H9 (cell line): ENCODE data around the gene CAMK1. TPM values are rescaled to one million over a fixed set of nuclear protein-coding genes. Genes with fewer than 3 reads are reported as not detected.
A peak's percentile ranks its signal among the peaks of the same experiment; 100 is the strongest.

Source experiments
- DNase-seq: peaks from one replicate; pipeline ENCODE4 v3.0.0-alpha.2; 2017
- H2AFZ ChIP-seq: one replicate; pipeline ENCODE4 v1.6.1; 2013; ENCODE audit warnings: mild to moderate bottlenecking, low read length, control low read depth, moderate library complexity
- H2AK5ac ChIP-seq: 2 replicates; pipeline ENCODE4 v1.6.1; 2013; ENCODE audit warnings: low read length, control low read depth, mixed read lengths; ENCODE audit not compliant: insufficient read length
- H2BK120ac ChIP-seq: one replicate; pipeline ENCODE4 v1.6.1; 2013; ENCODE audit warnings: low read depth, mild to moderate bottlenecking, low read length, control low read depth, inconsistent platforms; ENCODE audit not compliant: poor library complexity, severe bottlenecking
- H2BK12ac ChIP-seq: 2 replicates; pipeline ENCODE4 v1.6.1; 2013; ENCODE audit warnings: low read length, control low read depth, mixed read lengths, low read depth; ENCODE audit not compliant: insufficient read length
- H2BK15ac ChIP-seq: 2 replicates; pipeline ENCODE4 v1.6.1; 2013; ENCODE audit warnings: low read depth, low read length, control low read depth
- H2BK20ac ChIP-seq: one replicate; pipeline ENCODE4 v1.6.1; 2013; ENCODE audit warnings: low read depth, mild to moderate bottlenecking, low read length, control low read depth, inconsistent platforms; ENCODE audit not compliant: poor library complexity, severe bottlenecking
- H2BK5ac ChIP-seq: 2 replicates; pipeline ENCODE4 v1.6.1; 2013; ENCODE audit warnings: low read length, control low read depth, mixed read lengths; ENCODE audit not compliant: insufficient read length
- H3K14ac ChIP-seq: 2 replicates; pipeline ENCODE4 v1.6.1; 2013; ENCODE audit warnings: low read length, control low read depth; ENCODE audit not compliant: insufficient read depth
- H3K18ac ChIP-seq: 2 replicates; pipeline ENCODE4 v1.6.1; 2013; ENCODE audit warnings: low read depth, mild to moderate bottlenecking, mixed read lengths, low read length, control low read depth; ENCODE audit not compliant: insufficient read length
- H3K23ac ChIP-seq: 2 replicates; pipeline ENCODE4 v1.6.1; 2013; ENCODE audit warnings: low read length, control low read depth, mixed read lengths, low read depth; ENCODE audit not compliant: insufficient read length
- H3K23me2 ChIP-seq: 2 replicates; pipeline ENCODE4 v1.6.1; 2013; ENCODE audit warnings: low read depth, mild to moderate bottlenecking, mixed read lengths, low read length, control low read depth; ENCODE audit not compliant: insufficient read length, poor library complexity, severe bottlenecking
- H3K27ac ChIP-seq: 2 replicates; pipeline ENCODE4 v1.5.1; 2013; ENCODE audit warnings: low read length, control low read depth, mixed read lengths, low read depth; ENCODE audit not compliant: insufficient read length
- H3K27me3 ChIP-seq: 2 replicates; pipeline ENCODE4 v1.6.1; 2013; ENCODE audit warnings: low read length, control low read depth, inconsistent platforms; ENCODE audit not compliant: insufficient read depth
- H3K4ac ChIP-seq: 2 replicates; pipeline ENCODE4 v1.6.1; 2013; ENCODE audit warnings: low read depth, mild to moderate bottlenecking, control low read depth, inconsistent platforms, low read length, moderate library complexity
- H3K4me1 ChIP-seq: 2 replicates; pipeline ENCODE4 v1.6.1; 2013; ENCODE audit warnings: low read length, control low read depth, inconsistent platforms; ENCODE audit not compliant: insufficient read depth
- H3K4me2 ChIP-seq: 2 replicates; pipeline ENCODE4 v1.6.1; 2013; ENCODE audit warnings: low read length, control low read depth, mixed read lengths; ENCODE audit not compliant: insufficient read length, insufficient read depth
- H3K56ac ChIP-seq: 2 replicates; pipeline ENCODE4 v1.6.1; 2013; ENCODE audit warnings: low read depth, mild to moderate bottlenecking, mixed read lengths, low read length, control low read depth; ENCODE audit not compliant: insufficient read length
- H3K79me1 ChIP-seq: 2 replicates; pipeline ENCODE4 v1.6.1; 2013; ENCODE audit warnings: low read depth, mild to moderate bottlenecking, moderate library complexity, low read length, control low read depth, inconsistent platforms; ENCODE audit not compliant: insufficient read depth, poor library complexity, severe bottlenecking
- H3K79me2 ChIP-seq: 2 replicates; pipeline ENCODE4 v1.6.1; 2013; ENCODE audit warnings: low read length, control low read depth, inconsistent platforms; ENCODE audit not compliant: insufficient read depth
- H3K9ac ChIP-seq: 2 replicates; pipeline ENCODE4 v1.6.1; 2013; ENCODE audit warnings: low read length, control low read depth, mixed read lengths; ENCODE audit not compliant: insufficient read length; ENCODE audit errors: extremely low read depth
- H3K9me3 ChIP-seq: one replicate; pipeline ENCODE4 v1.6.1; 2013; ENCODE audit warnings: low read depth, low read length, inconsistent platforms; ENCODE audit not compliant: control insufficient read depth
- H3T11ph ChIP-seq: one replicate; pipeline ENCODE4 v1.6.1; 2013; ENCODE audit warnings: mild to moderate bottlenecking, low read length, control low read depth, inconsistent platforms
- H4K20me1 ChIP-seq: one replicate; pipeline ENCODE4 v1.6.1; 2013; ENCODE audit not compliant: control insufficient read depth, insufficient read length, insufficient read depth
- H4K5ac ChIP-seq: 2 replicates; pipeline ENCODE4 v1.6.1; 2013; ENCODE audit warnings: low read depth, mild to moderate bottlenecking, mixed read lengths, low read length, control low read depth; ENCODE audit not compliant: insufficient read length
- H4K8ac ChIP-seq: replicated peaks from 2 replicates; pipeline ENCODE4 v1.6.1; 2013; ENCODE audit warnings: low read length, control low read depth, mixed read lengths, low read depth; ENCODE audit not compliant: insufficient read length
- H4K91ac ChIP-seq: 2 replicates; pipeline ENCODE4 v1.6.1; 2013; ENCODE audit warnings: low read depth, mild to moderate bottlenecking, moderate library complexity, mixed read lengths, low read length, control low read depth; ENCODE audit not compliant: insufficient read length
- H3K27ac Mint-ChIP-seq, 3 experiments: 2 replicates in 2 of 3; 3 replicates in 1 of 3; pipeline ENCODE4 v1.8.0; 2020 to 2021; ENCODE audit warnings: mixed read lengths in 3 of 3, mild to moderate bottlenecking in 1 of 3, moderate library complexity in 1 of 3
- H3K27me3 Mint-ChIP-seq: 2 replicates; pipeline ENCODE4 v1.8.0; 2021; ENCODE audit warnings: low read depth, mild to moderate bottlenecking, moderate library complexity, mixed read lengths
- H3K36me3 Mint-ChIP-seq, 3 experiments: 2 replicates in 2 of 3; 3 replicates in 1 of 3; pipeline ENCODE4 v1.8.0; 2020 to 2021; ENCODE audit warnings: low read depth in 3 of 3, mixed read lengths in 3 of 3; ENCODE audit not compliant: insufficient read depth in 1 of 3
- H3K4me1 Mint-ChIP-seq, 2 experiments: 2 replicates each; pipeline ENCODE4 v1.8.0; 2020; ENCODE audit warnings: mixed read lengths in 2 of 2
- H3K4me3 Mint-ChIP-seq, 2 experiments: 2 replicates in 1 of 2; 3 replicates in 1 of 2; pipeline ENCODE4 v1.8.0; 2020 to 2021; ENCODE audit warnings: mild to moderate bottlenecking in 2 of 2, mixed read lengths in 2 of 2, moderate library complexity in 1 of 2
- H3K9me3 Mint-ChIP-seq, 2 experiments: 2 replicates in 1 of 2; 3 replicates in 1 of 2; pipeline ENCODE4 v1.8.0; 2020; ENCODE audit warnings: mild to moderate bottlenecking in 2 of 2, mixed read lengths in 2 of 2, moderate library complexity in 1 of 2
- CTCF ChIP-seq: fragments of 200-600 bp; sonication (generic); conservative IDR thresholded peaks from 3 replicates; pipeline ENCODE4 v1.8.0; 2021; ENCODE audit warnings: antibody characterized with exemption, mild to moderate bottlenecking
- WGBS: extraction: QIAGEN DNeasy Blood & Tissue Kit; methylation state at CpG from one replicate; pipeline ENCODE4 v1.1.7; 2013; ENCODE audit warnings: missing lambda C conversion rate, low lambda C conversion rate, mixed read lengths; ENCODE audit not compliant: insufficient read length; ENCODE audit errors: extremely low coverage; 5-methylcytosine and 5-hydroxymethylcytosine counted together
- total RNA-seq: library from RNA; stranded (reverse); gene quantifications from 2 replicates; pipeline ENCODE4 v1.2.1, GENCODE V29; 2021

CAMK1 gene
- total RNA-seq, 1 experiment from 2014 or later: 9.2 TPM

- no peak for TF ChIP-seq CTCF
Measured at GRCh38 chr3:9732740-9733115, 37.0 kb downstream of the CAMK1 start.

More at GRCh38 chr3:9732740-9733115, 37.0 kb downstream of the CAMK1 start:
- Histone ChIP-seq H3K9me3 (no peaks in the 10 kb centered on the region), H3K18ac (no peak overlapping the region), H2AFZ (no peak overlapping the region), H4K8ac (no peak overlapping the region), H2BK12ac (no peak overlapping the region), H2BK5ac (no peak overlapping the region), H3K23ac (no peak overlapping the region), H3K4me2 (peak overlapping the region; percentile 85), H3T11ph (no peak overlapping the region), H3K79me2 (peaks cover 13% of the 10 kb centered on the region; the same call in 1 of the 2 replicates), H3K4ac (no peak overlapping the region), H3K14ac (no peak overlapping the region), H2BK120ac (no peak overlapping the region), H3K9ac (peak overlapping the region; percentile 84), H2AK5ac (no peak overlapping the region), H4K91ac (no peak overlapping the region), H2BK20ac (no peak overlapping the region), H3K27me3 (no peaks in the 10 kb centered on the region), H3K56ac (no peak overlapping the region), H3K23me2 (peaks cover 12% of the 10 kb centered on the region), H2BK15ac (no peak overlapping the region), H4K20me1 (peaks cover 2% of the 10 kb centered on the region), H4K5ac (no peak overlapping the region), H3K79me1 (peaks cover 4% of the 10 kb centered on the region), H3K4me1 (no peaks in the 10 kb centered on the region), H3K27ac (no peak overlapping the region)
- no CpG with 5 or more reads among the region's 7 CpGs for WGBS
- peaks cover 14 to 37% (median 33%) of the 10 kb centered on the region in 3 experiments; a peak in 6 of 7 replicates for H3K36me3 Mint-ChIP-seq
- H3K4me1 Mint-ChIP-seq: peaks cover 14 to 19% of the 10 kb centered on the region in 2 experiments
- H3K4me3 Mint-ChIP-seq: peak overlapping the region; percentile 88 to 91
- no peak for DNase-seq
- no peaks in the 10 kb centered on the region for H3K9me3 Mint-ChIP-seq
- no peaks in the 10 kb centered on the region for H3K27me3 Mint-ChIP-seq
- peak overlapping the region in 2 of 3 experiments; percentile 85 to 87; a peak in 4 of 7 replicates for H3K27ac Mint-ChIP-seq
